Fibroblast of peridontal ligament (primary cell): ENCODE measurements around the gene WAS.
"Not testable (repeated sequence)": the region's sequence is repeated elsewhere in the genome, so short reads cannot be mapped to it uniquely, and the experiment has no call there.

Experiments used
- DNase-seq: peaks from one replicate; pipeline ENCODE4 v3.0.0-alpha.2; 2010; ENCODE audit errors: extremely low read depth

Gene WAS

GRCh38 chrX:48685416-48685815, 1.8 kb downstream of the WAS start:
- DNase-seq, result no peak

GRCh38 chrX:48688531-48689150, 5.0 kb downstream of the WAS start:
- no peak for DNase-seq

GRCh38 chrX:48689208-48689920, 5.8 kb downstream of the WAS start:
- DNase-seq, result no peak

GRCh38 chrX:48691746-48692145, 8.1 kb downstream of the WAS start:
- DNase-seq, result not testable (repeated sequence)

- no peak for DNase-seq
Measured at GRCh38 chrX:48694776-48695533, 11.4 kb downstream of the WAS start.

GRCh38 chrX:48695534-48695896, 11.9 kb downstream of the WAS start:
- DNase-seq, result no peak

- DNase-seq, result no peak
Measured at GRCh38 chrX:48695925-48696300, 12.3 kb downstream of the WAS start.

- DNase-seq, result peak; percentile 76
Measured at GRCh38 chrX:48696301-48696908, 12.8 kb downstream of the WAS start, which contains the start of gene SUV39H1. SUV39H1 (plus strand) TSS chrX:48696734; CDS start chrX:48696785, 51 bp downstream.

GRCh38 chrX:48696909-48697727, 13.5 kb downstream of the WAS start:
- peak; percentile 25 for DNase-seq

GRCh38 chrX:48698306-48698705, 14.7 kb downstream of the WAS start:
- DNase-seq, result no peak

- DNase-seq, result no peak
Measured at GRCh38 chrX:48700246-48700645, 16.6 kb downstream of the WAS start.

GRCh38 chrX:48700951-48701653, 17.5 kb downstream of the WAS start:
- DNase-seq, result no peak

GRCh38 chrX:48702032-48702431, 18.4 kb downstream of the WAS start:
- DNase-seq, result no peak

- no peak for DNase-seq
Measured at GRCh38 chrX:48702716-48703115, 19.1 kb downstream of the WAS start.

GRCh38 chrX:48703228-48703627, 19.6 kb downstream of the WAS start:
- DNase-seq, result no peak

GRCh38 chrX:48703642-48704481, 20.3 kb downstream of the WAS start:
- peak; percentile 24 for DNase-seq

GRCh38 chrX:48705871-48706270, 22.3 kb downstream of the WAS start:
- DNase-seq, result no peak

- DNase-seq, result no peak
Measured at GRCh38 chrX:48709522-48710112, 26.0 kb downstream of the WAS start.

- no peak for DNase-seq
Measured at GRCh38 chrX:48711162-48711928, 27.7 kb downstream of the WAS start.
